Breast epithelium (tissue), 4 donors: ENCODE measurements around the gene KRCC1. TPM values are rescaled to one million over a fixed set of nuclear protein-coding genes. Genes with fewer than 3 reads are reported as not detected.

Experiments
- DNase-seq, 2 donors: peaks; one replicate each; pipeline ENCODE4 v3.0.0-alpha.2; 2019; ENCODE audit warnings: low spot score in 2 of 2
- H3K27ac ChIP-seq, 2 donors: fragments of 200-600 bp; sonication (generic) in 1 of 2; one replicate each; pipeline ENCODE4 v1.5.1; 2016 to 2019; ENCODE audit warnings: mild to moderate bottlenecking in 1 of 2
- H3K27me3 ChIP-seq, 2 donors: fragments of 200-600 bp; sonication (generic) in 1 of 2; one replicate each; pipeline versions ENCODE4 v1.5.1 to v1.6.0; 2017 to 2019; ENCODE audit warnings: control low read depth in 1 of 2, mild to moderate bottlenecking in 1 of 2
- H3K36me3 ChIP-seq: fragments of 200-600 bp; one replicate; pipeline ENCODE4 v1.5.1; 2019
- H3K4me1 ChIP-seq, 2 donors: fragments of 200-600 bp; sonication (generic); one replicate each; pipeline ENCODE4 v1.5.1; 2016 to 2019; ENCODE audit warnings: control low read depth in 1 of 2
- H3K4me3 ChIP-seq, 3 donors: fragments of 200-600 bp; sonication (generic); 1 replicate in 2 of 3; 2 replicates in 1 of 3; pipeline ENCODE4 v1.5.1; 2016 to 2019; ENCODE audit warnings: mild to moderate bottlenecking in 3 of 3, moderate library complexity in 2 of 3
- H3K9me3 ChIP-seq, 2 donors: fragments of 200-600 bp; sonication (generic) in 1 of 2; one replicate each; pipeline ENCODE4 v1.5.1; 2016 to 2019; ENCODE audit warnings: control low read depth in 1 of 2
- CTCF ChIP-seq, 3 donors: fragments of 450-650 bp; IDR thresholded peaks; one replicate each; pipeline ENCODE4 v1.5.1; 2016 to 2017; ENCODE audit warnings: antibody characterized with exemption in 3 of 3, mild to moderate bottlenecking in 3 of 3, moderate library complexity in 3 of 3
- POLR2A ChIP-seq: fragments of 450-650 bp; IDR thresholded peaks from one replicate; pipeline ENCODE4 v1.6.1; 2016; ENCODE audit warnings: antibody characterized with exemption, mild to moderate bottlenecking, moderate library complexity
- POLR2AphosphoS5 ChIP-seq, 3 donors: sonication (generic); formaldehyde crosslinking; IDR thresholded peaks; one replicate each; pipeline ENCODE4 v1.6.1; 2017; ENCODE audit warnings: antibody characterized with exemption in 3 of 3
- intact Hi-C: fragments of 100-400 bp; cut with DNase I; formaldehyde crosslinking; loops from one replicate; pipeline ENCODE4 v1.15.1; 2023; ENCODE audit warnings: low total_unique reads
- total RNA-seq, 3 donors: library from RNA; depleted of rRNA; stranded (reverse); fragments of >200 nt; gene quantifications; one replicate each; pipeline ENCODE4 v1.1.0, GENCODE V29; 2016

KRCC1 gene
- total RNA-seq, 3 donors from 2014 or later: 34.1 to 44.8 (median 39.2) TPM

GRCh38 chr2:88097192-88097591 is 41.6 kb upstream of the KRCC1 start:
- no peak overlapping the region for H3K4me3 ChIP-seq
- intact Hi-C loops: no loop called here
- TF ChIP-seq POLR2AphosphoS5 (IDR thresholded peaks at IDR 0.05) (no peak), POLR2A (no peak), CTCF (IDR thresholded peaks at IDR 0.05) (no peak)
- no peak for DNase-seq
- no peaks in the 10 kb centered on the region for H3K36me3 ChIP-seq
- no peak overlapping the region for H3K27ac ChIP-seq
- no peaks in the 10 kb centered on the region for H3K9me3 ChIP-seq
- no peaks in the 10 kb centered on the region for H3K27me3 ChIP-seq
- no peaks in the 10 kb centered on the region for H3K4me1 ChIP-seq

DNA sequence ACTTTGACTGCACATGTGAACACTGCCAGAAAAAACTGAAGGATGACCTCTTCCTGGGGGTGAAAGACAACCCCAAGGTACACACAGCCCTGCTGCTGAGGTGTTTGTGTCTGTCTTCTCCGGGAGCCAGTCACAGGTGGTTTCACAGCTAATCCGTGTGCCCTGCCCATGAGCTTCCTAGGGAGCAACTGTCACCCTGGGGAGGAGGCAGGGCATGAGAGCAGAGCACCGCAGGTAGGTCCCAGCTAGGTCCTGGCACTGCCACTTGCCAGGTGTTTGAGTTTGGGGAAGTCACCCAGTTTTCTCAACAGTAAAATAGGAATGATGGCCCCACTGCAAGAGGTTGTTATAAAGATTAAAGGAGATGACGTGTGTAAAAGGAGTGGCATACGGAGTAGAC is 41.1 kb upstream of the KRCC1 start:
- Histone ChIP-seq H3K27me3 (no peaks in the 10 kb centered on the region), H3K4me3 (no peak overlapping the region), H3K27ac (no peak overlapping the region), H3K9me3 (no peaks in the 10 kb centered on the region), H3K4me1 (no peaks in the 10 kb centered on the region), H3K36me3 (no peaks in the 10 kb centered on the region)
- intact Hi-C loops: no loop called here
- DNase-seq: no peak
- no peak for TF ChIP-seq CTCF (IDR thresholded peaks at IDR 0.05)
- no peak for TF ChIP-seq POLR2A

DNA sequence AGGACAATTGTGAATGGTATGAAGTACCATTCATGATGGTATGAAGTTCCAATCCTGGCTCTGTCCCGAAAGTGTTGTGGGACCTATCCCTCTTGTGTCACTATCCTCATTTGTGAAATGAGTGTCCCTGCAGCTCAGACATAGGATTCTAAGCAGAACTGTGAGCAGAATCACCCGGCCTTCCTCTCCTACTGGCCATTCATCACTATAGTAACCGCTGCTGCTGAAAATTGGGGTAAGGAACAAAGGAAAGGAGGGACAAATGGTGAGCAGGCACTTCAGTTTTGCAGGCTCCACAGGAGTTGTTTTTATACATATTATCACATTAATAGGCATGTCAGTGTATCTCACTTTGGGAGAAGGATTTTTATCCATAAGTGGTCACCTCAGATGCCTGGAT is 39.4 kb upstream of the KRCC1 start:
- no peaks in the 10 kb centered on the region for H3K4me1 ChIP-seq
- no peak for DNase-seq
- H3K9me3 ChIP-seq: no peaks in the 10 kb centered on the region
- H3K27me3 ChIP-seq: no peaks in the 10 kb centered on the region
- intact Hi-C loops: no loop called here
- H3K36me3 ChIP-seq: no peaks in the 10 kb centered on the region
- H3K27ac ChIP-seq: no peak overlapping the region
- TF ChIP-seq CTCF (IDR thresholded peaks at IDR 0.05) (no peak), POLR2A (no peak), POLR2AphosphoS5 (IDR thresholded peaks at IDR 0.05) (no peak)
- H3K4me3 ChIP-seq: no peak overlapping the region

DNA sequence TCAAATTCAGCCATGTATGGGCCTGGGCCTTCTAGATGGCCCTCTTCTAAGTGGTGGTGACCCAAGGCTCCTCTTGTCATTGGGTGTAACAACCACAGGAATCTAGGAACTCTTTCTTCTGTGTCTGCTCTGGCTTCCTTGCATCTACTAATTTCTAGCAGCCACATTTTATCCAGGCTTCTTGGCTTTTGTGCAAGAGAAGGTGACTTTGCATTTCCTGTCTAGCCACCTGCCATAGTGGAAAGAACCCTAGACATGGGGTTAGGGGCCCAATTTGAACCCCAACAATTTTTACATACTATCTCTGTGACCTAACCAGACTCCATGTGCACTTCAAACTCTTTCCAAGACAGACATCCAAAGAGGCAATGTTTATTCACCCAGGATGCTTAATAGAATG is 37.2 kb upstream of the KRCC1 start:
- intact Hi-C loops: no loop called here
- Histone ChIP-seq H3K36me3 (no peaks in the 10 kb centered on the region), H3K4me3 (no peak overlapping the region), H3K9me3 (no peaks in the 10 kb centered on the region), H3K27ac (no peak overlapping the region), H3K4me1 (no peaks in the 10 kb centered on the region), H3K27me3 (no peaks in the 10 kb centered on the region)
- TF ChIP-seq CTCF (IDR thresholded peaks at IDR 0.05) (no peak), POLR2A (no peak), POLR2AphosphoS5 (IDR thresholded peaks at IDR 0.05) (no peak)
- DNase-seq: no peak

- no peak for TF ChIP-seq CTCF (IDR thresholded peaks at IDR 0.05)
- no peak for TF ChIP-seq POLR2AphosphoS5 (IDR thresholded peaks at IDR 0.05)
- TF ChIP-seq POLR2A: no peak
- intact Hi-C loops: no loop called here
Observed at GRCh38 chr2:88091943-88092342, 36.4 kb upstream of the KRCC1 start.

More at GRCh38 chr2:88091943-88092342, 36.4 kb upstream of the KRCC1 start:
- Histone ChIP-seq H3K36me3 (no peaks in the 10 kb centered on the region), H3K9me3 (no peaks in the 10 kb centered on the region), H3K27ac (no peak overlapping the region), H3K4me1 (no peaks in the 10 kb centered on the region), H3K27me3 (no peaks in the 10 kb centered on the region), H3K4me3 (no peak overlapping the region)
- no peak for DNase-seq
